ENCODE data around the gene MAX.

The MAX gene

GRCh38 chr14:65128096-65128495 lies 25.8 kb upstream of the MAX start:
- H3K27me3 ChIP-seq (ENCODE audit: control insufficient read depth in 3 of 3, insufficient read depth in 3 of 3, low read depth in 1 of 3, low read length in 3 of 3): peaks cover 0 to 2% (median 0%) of the 10 kb centered on the region in 3 experiments
- no peak overlapping the region for H2AK5ac ChIP-seq (ENCODE audit: low read depth, low read length)
- DNase-seq (ENCODE audit: low spot score): no peak
- no peak overlapping the region for H4K8ac ChIP-seq (ENCODE audit: low read depth, low read length)
- no peak overlapping the region for H3K9ac ChIP-seq (ENCODE audit: low read depth, low read length, poor library complexity)
- no peak overlapping the region for H3K14ac ChIP-seq (ENCODE audit: low read length)
- H3K23ac ChIP-seq (ENCODE audit: low read depth, low read length, poor library complexity): no peak overlapping the region
- H3K18ac ChIP-seq (ENCODE audit: low read length): no peak overlapping the region
- no peaks in the 10 kb centered on the region for H3K79me1 ChIP-seq (ENCODE audit: low read depth, low read length)
- no peak overlapping the region for H3K4me3 ChIP-seq (ENCODE audit: low read length in 2 of 2)
- H3K9me3 ChIP-seq (replicated peaks in 1 of 2; ENCODE audit: control insufficient read depth in 2 of 2, insufficient read depth in 1 of 2, low read depth in 1 of 2, low read length in 2 of 2): no peaks in the 10 kb centered on the region
- no peak overlapping the region for H2BK15ac ChIP-seq (ENCODE audit: low read length)
- no peak overlapping the region for H3K4ac ChIP-seq (ENCODE audit: low read length)
- H2BK12ac ChIP-seq (ENCODE audit: low read length): no peak overlapping the region
- H2BK120ac ChIP-seq (ENCODE audit: low read depth, low read length): no peak overlapping the region
- H3K4me1 ChIP-seq (ENCODE audit: control insufficient read depth in 2 of 2, insufficient read depth in 1 of 2, low read depth in 1 of 2, low read length in 2 of 2): peaks cover 0 to 1% of the 10 kb centered on the region in 2 donors
- H2AFZ ChIP-seq (ENCODE audit: low read length): no peak overlapping the region
- no peak overlapping the region for H3K4me2 ChIP-seq (ENCODE audit: insufficient read depth, low read length, poor library complexity, severe bottlenecking)
- no peak overlapping the region for H4K91ac ChIP-seq (ENCODE audit: low read depth, low read length, poor library complexity)
- no peak overlapping the region for H3K27ac ChIP-seq (replicated peaks; ENCODE audit: low read length)
- H2BK5ac ChIP-seq (ENCODE audit: low read length): no peak overlapping the region
- WGBS, 2 donors (ENCODE audit: extremely low coverage in 2 of 2, insufficient read length in 2 of 2, insufficient replicate concordance in 1 of 2): no CpG with 5 or more reads among the region's 5 CpGs
- H3K36me3 ChIP-seq (replicated peaks in 1 of 2; ENCODE audit: control insufficient read depth in 2 of 2, insufficient read depth in 2 of 2, low read length in 2 of 2): no peaks in the 10 kb centered on the region

GRCh38 chr14:65117769-65118745 lies 15.7 kb upstream of the MAX start:
- no peak overlapping the region for H2AFZ ChIP-seq (ENCODE audit: low read length)
- no peak overlapping the region for H3K27ac ChIP-seq (replicated peaks; ENCODE audit: low read length)
- no peak overlapping the region for H3K4me3 ChIP-seq (ENCODE audit: low read length in 2 of 2)
- H3K27me3 ChIP-seq (ENCODE audit: control insufficient read depth in 3 of 3, insufficient read depth in 3 of 3, low read depth in 1 of 3, low read length in 3 of 3): peaks cover 0 to 6% (median 0%) of the 10 kb centered on the region in 3 experiments
- H3K4ac ChIP-seq (ENCODE audit: low read length): no peak overlapping the region
- no peaks in the 10 kb centered on the region for H3K4me1 ChIP-seq (ENCODE audit: control insufficient read depth in 2 of 2, insufficient read depth in 1 of 2, low read depth in 1 of 2, low read length in 2 of 2)
- H3K79me1 ChIP-seq (ENCODE audit: low read depth, low read length): no peaks in the 10 kb centered on the region
- no peak overlapping the region for H2BK15ac ChIP-seq (ENCODE audit: low read length)
- WGBS, 2 donors (ENCODE audit: extremely low coverage in 2 of 2, insufficient read length in 2 of 2, insufficient replicate concordance in 1 of 2): no CpG with 5 or more reads among the region's 15 CpGs
- H3K14ac ChIP-seq (ENCODE audit: low read length): no peak overlapping the region
- H3K36me3 ChIP-seq (replicated peaks in 1 of 2; ENCODE audit: control insufficient read depth in 2 of 2, insufficient read depth in 2 of 2, low read length in 2 of 2): no peaks in the 10 kb centered on the region
- no peak overlapping the region for H3K23ac ChIP-seq (ENCODE audit: low read depth, low read length, poor library complexity)
- no peak for DNase-seq (ENCODE audit: low spot score)
- no peak overlapping the region for H3K9ac ChIP-seq (ENCODE audit: low read depth, low read length, poor library complexity)
- no peak overlapping the region for H3K4me2 ChIP-seq (ENCODE audit: insufficient read depth, low read length, poor library complexity, severe bottlenecking)
- no peak overlapping the region for H2BK5ac ChIP-seq (ENCODE audit: low read length)
- no peak overlapping the region for H2BK120ac ChIP-seq (ENCODE audit: low read depth, low read length)
- no peak overlapping the region for H4K91ac ChIP-seq (ENCODE audit: low read depth, low read length, poor library complexity)
- H3K9me3 ChIP-seq (replicated peaks in 1 of 2; ENCODE audit: control insufficient read depth in 2 of 2, insufficient read depth in 1 of 2, low read depth in 1 of 2, low read length in 2 of 2): no peaks in the 10 kb centered on the region
- H3K18ac ChIP-seq (ENCODE audit: low read length): no peak overlapping the region
- no peak overlapping the region for H4K8ac ChIP-seq (ENCODE audit: low read depth, low read length)
- H2AK5ac ChIP-seq (ENCODE audit: low read depth, low read length): no peak overlapping the region
- no peak overlapping the region for H2BK12ac ChIP-seq (ENCODE audit: low read length)

DNA sequence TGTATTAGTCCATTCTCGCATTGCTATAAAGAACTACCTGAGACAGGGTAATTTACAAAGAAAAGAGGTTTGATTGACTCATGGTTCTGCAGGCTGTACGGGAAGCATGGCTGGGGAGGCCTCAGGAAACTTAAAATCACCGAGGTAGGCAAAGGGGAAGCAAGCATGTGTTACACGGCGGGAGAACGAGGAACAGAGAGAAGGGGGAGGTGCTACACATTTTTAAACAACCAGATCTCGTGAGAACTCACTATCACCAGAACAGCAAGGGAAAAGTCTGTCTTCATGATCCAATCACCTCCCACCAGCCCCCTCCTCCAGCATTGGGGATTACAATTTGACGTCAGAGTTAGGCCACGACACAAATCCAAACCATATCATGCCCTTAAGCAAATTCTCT lies 13.3 kb upstream of the MAX start:
- no peak overlapping the region for H3K4me3 ChIP-seq (ENCODE audit: low read length in 2 of 2)
- H2AFZ ChIP-seq (ENCODE audit: low read length): no peak overlapping the region
- no peaks in the 10 kb centered on the region for H3K79me1 ChIP-seq (ENCODE audit: low read depth, low read length)
- H3K27me3 ChIP-seq (ENCODE audit: control insufficient read depth in 3 of 3, insufficient read depth in 3 of 3, low read depth in 1 of 3, low read length in 3 of 3): peaks cover 0 to 9% (median 0%) of the 10 kb centered on the region in 3 experiments
- no peak overlapping the region for H2BK5ac ChIP-seq (ENCODE audit: low read length)
- no peak overlapping the region for H3K18ac ChIP-seq (ENCODE audit: low read length)
- no peak overlapping the region for H3K4me2 ChIP-seq (ENCODE audit: insufficient read depth, low read length, poor library complexity, severe bottlenecking)
- H2BK12ac ChIP-seq (ENCODE audit: low read length): no peak overlapping the region
- no peak overlapping the region for H2BK120ac ChIP-seq (ENCODE audit: low read depth, low read length)
- H2AK5ac ChIP-seq (ENCODE audit: low read depth, low read length): no peak overlapping the region
- H3K9me3 ChIP-seq (replicated peaks in 1 of 2; ENCODE audit: control insufficient read depth in 2 of 2, insufficient read depth in 1 of 2, low read depth in 1 of 2, low read length in 2 of 2): no peaks in the 10 kb centered on the region
- DNase-seq (ENCODE audit: low spot score): no peak
- no peak overlapping the region for H4K91ac ChIP-seq (ENCODE audit: low read depth, low read length, poor library complexity)
- no peak overlapping the region for H4K8ac ChIP-seq (ENCODE audit: low read depth, low read length)
- H3K14ac ChIP-seq (ENCODE audit: low read length): no peak overlapping the region
- H3K23ac ChIP-seq (ENCODE audit: low read depth, low read length, poor library complexity): no peak overlapping the region
- no peaks in the 10 kb centered on the region for H3K36me3 ChIP-seq (replicated peaks in 1 of 2; ENCODE audit: control insufficient read depth in 2 of 2, insufficient read depth in 2 of 2, low read length in 2 of 2)
- H3K4ac ChIP-seq (ENCODE audit: low read length): no peak overlapping the region
- no peak overlapping the region for H2BK15ac ChIP-seq (ENCODE audit: low read length)
- H3K27ac ChIP-seq (replicated peaks; ENCODE audit: low read length): no peak overlapping the region
- no CpG with 5 or more reads among the region's 9 CpGs for WGBS, 2 donors (ENCODE audit: extremely low coverage in 2 of 2, insufficient read length in 2 of 2, insufficient replicate concordance in 1 of 2)
- no peaks in the 10 kb centered on the region for H3K4me1 ChIP-seq (ENCODE audit: control insufficient read depth in 2 of 2, insufficient read depth in 1 of 2, low read depth in 1 of 2, low read length in 2 of 2)
- H3K9ac ChIP-seq (ENCODE audit: low read depth, low read length, poor library complexity): no peak overlapping the region

- no peak overlapping the region for H3K27ac ChIP-seq (replicated peaks; ENCODE audit: low read length)
- H3K4me1 ChIP-seq (ENCODE audit: control insufficient read depth in 2 of 2, insufficient read depth in 1 of 2, low read depth in 1 of 2, low read length in 2 of 2): no peaks in the 10 kb centered on the region
- no peak overlapping the region for H2AK5ac ChIP-seq (ENCODE audit: low read depth, low read length)
- no peak overlapping the region for H2BK15ac ChIP-seq (ENCODE audit: low read length)
- H3K36me3 ChIP-seq (replicated peaks in 1 of 2; ENCODE audit: control insufficient read depth in 2 of 2, insufficient read depth in 2 of 2, low read length in 2 of 2): no peaks in the 10 kb centered on the region
- DNase-seq (ENCODE audit: low spot score): no peak
- H3K23ac ChIP-seq (ENCODE audit: low read depth, low read length, poor library complexity): no peak overlapping the region
- H3K14ac ChIP-seq (ENCODE audit: low read length): no peak overlapping the region
- H3K4ac ChIP-seq (ENCODE audit: low read length): no peak overlapping the region
- H3K9ac ChIP-seq (ENCODE audit: low read depth, low read length, poor library complexity): no peak overlapping the region
- H3K79me1 ChIP-seq (ENCODE audit: low read depth, low read length): no peaks in the 10 kb centered on the region
- H3K9me3 ChIP-seq (replicated peaks in 1 of 2; ENCODE audit: control insufficient read depth in 2 of 2, insufficient read depth in 1 of 2, low read depth in 1 of 2, low read length in 2 of 2): no peaks in the 10 kb centered on the region
- no peak overlapping the region for H3K18ac ChIP-seq (ENCODE audit: low read length)
- peaks cover 0 to 9% (median 0%) of the 10 kb centered on the region in 3 experiments for H3K27me3 ChIP-seq (ENCODE audit: control insufficient read depth in 3 of 3, insufficient read depth in 3 of 3, low read depth in 1 of 3, low read length in 3 of 3)
- no peak overlapping the region for H2AFZ ChIP-seq (ENCODE audit: low read length)
- no CpG with 5 or more reads among the region's 5 CpGs for WGBS, 2 donors (ENCODE audit: extremely low coverage in 2 of 2, insufficient read length in 2 of 2, insufficient replicate concordance in 1 of 2)
- H2BK5ac ChIP-seq (ENCODE audit: low read length): no peak overlapping the region
- H3K4me2 ChIP-seq (ENCODE audit: insufficient read depth, low read length, poor library complexity, severe bottlenecking): no peak overlapping the region
- no peak overlapping the region for H2BK120ac ChIP-seq (ENCODE audit: low read depth, low read length)
- no peak overlapping the region for H2BK12ac ChIP-seq (ENCODE audit: low read length)
- no peak overlapping the region for H4K8ac ChIP-seq (ENCODE audit: low read depth, low read length)
- H3K4me3 ChIP-seq (ENCODE audit: low read length in 2 of 2): no peak overlapping the region
- H4K91ac ChIP-seq (ENCODE audit: low read depth, low read length, poor library complexity): no peak overlapping the region
Measured at GRCh38 chr14:65110525-65110924, 8.2 kb upstream of the MAX start.

Data from neuronal stem cell (in vitro differentiated cells).